ENCODE data around the gene ANKRD6.

The ANKRD6 gene

DNA sequence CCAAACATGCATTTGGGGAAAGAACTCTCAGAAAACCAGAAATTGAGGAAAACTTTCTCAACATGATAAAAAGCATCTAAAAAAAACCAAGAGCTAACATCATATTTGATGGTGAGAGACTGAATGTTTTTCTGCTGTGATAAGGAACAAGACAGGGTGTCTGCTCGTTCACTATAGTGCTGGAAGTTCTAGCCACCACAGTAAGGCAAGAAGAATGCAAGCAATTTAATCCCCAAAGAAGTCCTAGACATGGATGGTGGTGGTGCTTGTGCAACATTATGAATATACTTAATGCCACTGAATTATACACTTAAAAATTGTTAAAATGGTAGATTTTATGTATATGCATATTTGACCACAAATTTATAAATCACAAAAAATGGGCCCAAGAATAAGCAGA lies 152.2 kb downstream of the ANKRD6 start:
- no peak overlapping the region for H3K4me3 ChIP-seq (ENCODE audit: low read depth, low read length)
- in situ Hi-C loops (cut with HindIII; ENCODE audit: low sequenced_read_pairs), result no loop called here
- no peak for DNase-seq (ENCODE audit: low read depth)
- TF ChIP-seq, protein P1, sequence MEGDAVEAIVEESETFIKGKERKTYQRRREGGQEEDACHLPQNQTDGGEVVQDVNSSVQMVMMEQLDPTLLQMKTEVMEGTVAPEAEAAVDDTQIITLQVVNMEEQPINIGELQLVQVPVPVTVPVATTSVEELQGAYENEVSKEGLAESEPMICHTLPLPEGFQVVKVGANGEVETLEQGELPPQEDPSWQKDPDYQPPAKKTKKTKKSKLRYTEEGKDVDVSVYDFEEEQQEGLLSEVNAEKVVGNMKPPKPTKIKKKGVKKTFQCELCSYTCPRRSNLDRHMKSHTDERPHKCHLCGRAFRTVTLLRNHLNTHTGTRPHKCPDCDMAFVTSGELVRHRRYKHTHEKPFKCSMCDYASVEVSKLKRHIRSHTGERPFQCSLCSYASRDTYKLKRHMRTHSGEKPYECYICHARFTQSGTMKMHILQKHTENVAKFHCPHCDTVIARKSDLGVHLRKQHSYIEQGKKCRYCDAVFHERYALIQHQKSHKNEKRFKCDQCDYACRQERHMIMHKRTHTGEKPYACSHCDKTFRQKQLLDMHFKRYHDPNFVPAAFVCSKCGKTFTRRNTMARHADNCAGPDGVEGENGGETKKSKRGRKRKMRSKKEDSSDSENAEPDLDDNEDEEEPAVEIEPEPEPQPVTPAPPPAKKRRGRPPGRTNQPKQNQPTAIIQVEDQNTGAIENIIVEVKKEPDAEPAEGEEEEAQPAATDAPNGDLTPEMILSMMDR (IDR thresholded peaks at IDR 0.05; ENCODE audit: low read depth, low read length, missing control alignments), result no peak

GRCh38 chr6:89589297-89590025 lies 156.5 kb downstream of the ANKRD6 start:
- no peak overlapping the region for H3K4me3 ChIP-seq (ENCODE audit: low read depth, low read length)
- no peak for DNase-seq (ENCODE audit: low read depth)
- in situ Hi-C loops (cut with HindIII; ENCODE audit: low sequenced_read_pairs), result no loop called here
- TF ChIP-seq, protein P1 (IDR thresholded peaks at IDR 0.05; ENCODE audit: low read depth, low read length, missing control alignments), result no peak

DNA sequence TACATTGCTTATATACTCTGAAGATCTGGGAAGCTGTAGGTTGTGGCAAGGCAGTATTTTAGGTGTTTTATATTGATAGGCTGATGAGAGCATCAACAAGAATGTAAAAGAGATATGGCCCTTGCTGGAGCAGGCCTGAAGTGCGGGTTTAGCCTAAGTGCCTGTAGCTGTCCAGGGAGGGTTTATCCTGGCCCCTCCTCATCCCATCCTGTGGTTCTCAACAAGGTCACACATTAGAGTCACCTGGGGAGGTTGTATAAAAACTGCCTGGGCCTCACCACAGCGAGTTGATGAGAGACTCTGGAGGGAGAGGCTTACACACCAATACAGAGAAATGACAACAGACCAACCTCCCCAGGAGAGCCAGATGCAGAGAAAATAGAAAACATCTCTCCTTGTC lies 157.2 kb downstream of the ANKRD6 start:
- DNase-seq (ENCODE audit: low read depth), result no peak
- H3K4me3 ChIP-seq (ENCODE audit: low read depth, low read length), result no peak overlapping the region
- TF ChIP-seq, protein P1 (IDR thresholded peaks at IDR 0.05; ENCODE audit: low read depth, low read length, missing control alignments), result no peak
- in situ Hi-C loops (cut with HindIII; ENCODE audit: low sequenced_read_pairs), result no loop called here

- in situ Hi-C loops (cut with HindIII; ENCODE audit: low sequenced_read_pairs), result no loop called here
Observed at GRCh38 chr6:89591745-89592144, 158.8 kb downstream of the ANKRD6 start.

DNA sequence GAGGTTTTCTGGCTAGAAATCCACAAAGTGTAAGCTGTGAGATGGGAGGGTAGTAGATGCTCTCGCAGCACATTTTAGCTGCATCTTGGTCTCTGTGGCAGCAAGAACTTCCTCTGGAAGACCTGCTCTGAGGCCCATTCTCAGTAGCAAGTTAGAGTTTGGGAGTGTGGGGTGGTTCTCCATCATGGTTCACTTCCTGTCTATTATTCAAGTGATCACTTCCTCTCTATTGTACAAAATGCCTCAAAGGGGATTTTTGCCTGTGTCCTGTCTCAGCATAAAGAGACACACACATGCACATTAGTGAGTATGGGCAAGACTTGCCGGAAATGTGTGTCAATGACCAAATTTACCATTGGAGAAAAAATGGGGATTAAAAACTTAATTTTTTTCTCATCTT lies 163.1 kb downstream of the ANKRD6 start:
- no peak overlapping the region for H3K4me3 ChIP-seq (ENCODE audit: low read depth, low read length)
- DNase-seq (ENCODE audit: low read depth), result no peak
- TF ChIP-seq, protein P1 (IDR thresholded peaks at IDR 0.05; ENCODE audit: low read depth, low read length, missing control alignments), result no peak
- in situ Hi-C loops (cut with HindIII; ENCODE audit: low sequenced_read_pairs), result no loop called here

More at GRCh38 chr6:89591745-89592144, 158.8 kb downstream of the ANKRD6 start:
- no peak overlapping the region for H3K4me3 ChIP-seq (ENCODE audit: low read depth, low read length)
- TF ChIP-seq, protein P1 (IDR thresholded peaks at IDR 0.05; ENCODE audit: low read depth, low read length, missing control alignments), result no peak
- DNase-seq (ENCODE audit: low read depth), result no peak

GRCh38 chr6:89596484-89596883 lies 163.5 kb downstream of the ANKRD6 start:
- H3K4me3 ChIP-seq (ENCODE audit: low read depth, low read length), result no peak overlapping the region
- no peak for DNase-seq (ENCODE audit: low read depth)
- TF ChIP-seq, protein P1 (IDR thresholded peaks at IDR 0.05; ENCODE audit: low read depth, low read length, missing control alignments), result no peak
- in situ Hi-C loops (cut with HindIII; ENCODE audit: low sequenced_read_pairs), result no loop called here
